GM18508 (cell line): ENCODE measurements around the gene C1GALT1C1.

Experiments used
- ATAC-seq: cut with Tn5 transposase; IDR thresholded peaks from one replicate; pipeline ENCODE4 v1.9.1; 2021; ENCODE audit warnings: moderate number of reproducible peaks; ENCODE audit not compliant: insufficient read depth, unreplicated experiment

The C1GALT1C1 gene

GRCh38 chrX:120603707-120604360 is 26.0 kb downstream of the C1GALT1C1 start, which contains the start of gene MCTS1:
TSS of gene MCTS1 (plus strand) at chrX:120604101. CDS start at chrX:120604237, 136 bp downstream.
- peak; percentile 84 for ATAC-seq

GRCh38 chrX:120585702-120586101 is 44.2 kb downstream of the C1GALT1C1 start:
- ATAC-seq: no peak
